GM21360 (cell line): ENCODE results near the gene PREX1.
A peak's percentile ranks its signal among the peaks of the same experiment; 100 is the strongest.
"Not testable (repeated sequence)": the region's sequence is repeated elsewhere in the genome, so short reads cannot be mapped to it uniquely, and the experiment has no call there.

Experiments used
- ATAC-seq: cut with Tn5 transposase; IDR thresholded peaks from one replicate; pipeline ENCODE4 v1.9.1; 2021; ENCODE audit warnings: mild to moderate bottlenecking, moderate library complexity; ENCODE audit not compliant: unreplicated experiment

The PREX1 gene

GRCh38 chr20:48846516-48847492 lies 19.0 kb upstream of the PREX1 start:
- ATAC-seq, result peak; percentile 87

- no peak for ATAC-seq
These were observed 18.0 kb upstream of the PREX1 start for GRCh38 chr20:48845721-48846306.

GRCh38 chr20:48844996-48845395 lies 17.2 kb upstream of the PREX1 start:
- no peak for ATAC-seq

GRCh38 chr20:48843896-48844295 lies 16.1 kb upstream of the PREX1 start:
- not testable (repeated sequence) for ATAC-seq

- no peak for ATAC-seq
These were observed 15.4 kb upstream of the PREX1 start for GRCh38 chr20:48843057-48843806.

GRCh38 chr20:48841875-48842529 lies 14.2 kb upstream of the PREX1 start:
- no peak for ATAC-seq

GRCh38 chr20:48841196-48841874 lies 13.5 kb upstream of the PREX1 start:
- no peak for ATAC-seq

GRCh38 chr20:48839154-48839917 lies 11.5 kb upstream of the PREX1 start:
- ATAC-seq, result no peak

- no peak for ATAC-seq
These were observed 9.2 kb upstream of the PREX1 start for GRCh38 chr20:48837014-48837413.

- no peak for ATAC-seq
These were observed 7.6 kb upstream of the PREX1 start for GRCh38 chr20:48835390-48835789.

GRCh38 chr20:48834278-48834677 lies 6.5 kb upstream of the PREX1 start:
- ATAC-seq, result no peak

- ATAC-seq, result no peak
These were observed 4.6 kb upstream of the PREX1 start for GRCh38 chr20:48832405-48832730.

GRCh38 chr20:48831718-48832404 lies 4.1 kb upstream of the PREX1 start:
- ATAC-seq, result no peak

- no peak for ATAC-seq
These were observed 3.1 kb upstream of the PREX1 start for GRCh38 chr20:48830826-48831318.

- no peak for ATAC-seq
These were observed 2.1 kb upstream of the PREX1 start for GRCh38 chr20:48829940-48830339.

- ATAC-seq, result no peak
These were observed 1.1 kb upstream of the PREX1 start for GRCh38 chr20:48828734-48829460.

- ATAC-seq, result peak; percentile 5
These were observed 672 bp downstream of the PREX1 start for GRCh38 chr20:48826883-48827771.
